RWPE2 (cell line): Measurements from ENCODE around the gene HTR1A.

Experiments used
- ATAC-seq: fragments of 200-7000 bp; cut with Tn5 transposase; 3 replicates; pipeline ENCODE4 v1.9.1; 2021; ENCODE audit warnings: low read depth
- DNase-seq: peaks from one replicate; pipeline ENCODE4 v3.0.0-alpha.2; 2020; ENCODE audit warnings: low spot score
- H3K27ac ChIP-seq: fragments of 450-650 bp; 2 replicates; pipeline ENCODE4 v1.5.1; 2017; ENCODE audit warnings: mild to moderate bottlenecking; ENCODE audit not compliant: poor library complexity, severe bottlenecking
- H3K27me3 ChIP-seq: fragments of 250-450 bp; sonication (Bioruptor Pico); 2 replicates; pipeline ENCODE4 v1.5.1; 2021; ENCODE audit warnings: mild to moderate bottlenecking, moderate library complexity; ENCODE audit not compliant: insufficient read depth, poor library complexity, severe bottlenecking
- H3K36me3 ChIP-seq: fragments of 250-450 bp; sonication (Bioruptor Pico); 2 replicates; pipeline ENCODE4 v1.5.1; 2020; ENCODE audit warnings: low read depth, mild to moderate bottlenecking, moderate library complexity
- H3K4me1 ChIP-seq: fragments of 250-450 bp; sonication (Bioruptor Pico); 2 replicates; pipeline ENCODE4 v1.5.1; 2021; ENCODE audit warnings: mild to moderate bottlenecking, moderate library complexity; ENCODE audit not compliant: insufficient read depth, poor library complexity, severe bottlenecking
- H3K4me3 ChIP-seq: fragments of 250-450 bp; sonication (Bioruptor Pico); 2 replicates; pipeline ENCODE4 v1.5.1; 2021; ENCODE audit warnings: mild to moderate bottlenecking, moderate library complexity; ENCODE audit not compliant: severe bottlenecking
- H3K9me3 ChIP-seq: fragments of 250-450 bp; sonication (Bioruptor Pico); 2 replicates; pipeline ENCODE4 v1.5.1; 2021; ENCODE audit warnings: mild to moderate bottlenecking, moderate library complexity; ENCODE audit not compliant: severe bottlenecking
- CTCF ChIP-seq: fragments of 450-650 bp; IDR thresholded peaks from one replicate; pipeline ENCODE4 v1.5.1; 2017; ENCODE audit warnings: mild to moderate bottlenecking, moderate library complexity; ENCODE audit not compliant: poor library complexity, severe bottlenecking

The HTR1A gene

DNA sequence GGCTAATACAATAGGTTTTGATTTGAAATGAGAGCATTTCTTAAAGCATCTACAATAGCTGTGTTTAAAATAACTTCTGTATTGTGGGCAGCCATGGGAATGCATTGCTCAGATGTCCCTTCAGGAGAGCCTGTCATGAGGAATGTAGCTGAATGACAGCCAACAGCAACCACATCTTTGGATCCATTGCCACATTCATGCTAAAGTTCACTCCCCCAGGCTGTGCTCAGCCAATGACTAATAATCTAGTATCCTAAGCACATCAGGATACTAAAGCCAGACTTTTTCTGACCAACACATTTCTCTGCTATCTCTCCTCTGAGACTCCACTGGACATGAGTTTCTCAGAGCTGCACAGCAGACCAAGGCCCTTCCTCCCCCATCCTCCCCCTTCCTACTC lies 45.5 kb downstream of the HTR1A start:
- H3K27ac ChIP-seq: no peak overlapping the region
- DNase-seq: no peak

DNA sequence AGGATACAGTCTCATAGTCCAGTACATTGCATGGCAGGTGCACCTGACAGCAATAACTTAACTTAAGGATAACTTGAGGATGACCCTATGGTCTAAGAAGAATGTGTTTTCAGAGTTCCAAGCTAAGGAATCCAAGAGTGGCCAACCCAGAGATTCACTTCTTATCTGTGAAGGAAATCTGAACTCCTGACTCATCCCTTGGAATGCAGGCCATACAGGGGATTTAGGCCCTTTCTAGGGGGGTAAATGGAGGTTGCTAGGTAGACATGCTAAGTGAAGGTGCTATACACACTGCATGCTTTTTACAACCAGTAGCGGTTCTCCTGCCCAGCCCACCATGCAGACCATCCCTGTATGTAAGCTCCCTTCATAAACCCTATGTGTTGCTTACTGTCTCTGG lies 50.4 kb downstream of the HTR1A start:
- Histone ChIP-seq H3K4me3 (no peak overlapping the region), H3K27me3 (no peaks in the 10 kb centered on the region), H3K9me3 (no peaks in the 10 kb centered on the region), H3K36me3 (no peaks in the 10 kb centered on the region), H3K27ac (no peak overlapping the region), H3K4me1 (peaks cover 2% of the 10 kb centered on the region)
- ATAC-seq (no peak), DNase-seq (no peak)
- no peak for TF ChIP-seq CTCF

More for the DNA sequence above, 45.5 kb downstream of the HTR1A start:
- peaks cover 9% of the 10 kb centered on the region for H3K27me3 ChIP-seq
- H3K36me3 ChIP-seq: no peaks in the 10 kb centered on the region
- no peak overlapping the region for H3K4me3 ChIP-seq
- peaks cover 2% of the 10 kb centered on the region for H3K4me1 ChIP-seq
- peak; percentile 42; the same call in 2 of the 3 replicates for ATAC-seq
- TF ChIP-seq CTCF: no peak
- no peaks in the 10 kb centered on the region for H3K9me3 ChIP-seq
